HG03103 (cell line): ENCODE results near the gene STXBP6.
"Not testable (repeated sequence)": the region's sequence is repeated elsewhere in the genome, so short reads cannot be mapped to it uniquely, and the experiment has no call there.

Experiments used
- ATAC-seq: cut with Tn5 transposase; IDR thresholded peaks from one replicate; pipeline ENCODE4 v1.9.1; 2021; ENCODE audit warnings: low read depth; ENCODE audit not compliant: unreplicated experiment

Gene STXBP6

GRCh38 chr14:24814944-24815343 is 235.0 kb downstream of the STXBP6 start:
- no peak for ATAC-seq

- ATAC-seq: no peak
Measured at GRCh38 chr14:24814346-24814745, 235.6 kb downstream of the STXBP6 start.

- ATAC-seq: no peak
Measured at GRCh38 chr14:24813819-24814259, 236.1 kb downstream of the STXBP6 start.

GRCh38 chr14:24813089-24813815 is 236.7 kb downstream of the STXBP6 start:
- ATAC-seq: no peak

GRCh38 chr14:24809135-24809534 is 240.8 kb downstream of the STXBP6 start:
- ATAC-seq: no peak

- no peak for ATAC-seq
Measured at GRCh38 chr14:24808412-24808811, 241.5 kb downstream of the STXBP6 start.

GRCh38 chr14:24806061-24806678 is 243.8 kb downstream of the STXBP6 start:
- no peak for ATAC-seq

GRCh38 chr14:24804552-24805212 is 245.3 kb downstream of the STXBP6 start:
- ATAC-seq: no peak

- no peak for ATAC-seq
Measured at GRCh38 chr14:24803933-24804494, 245.9 kb downstream of the STXBP6 start.

GRCh38 chr14:24803426-24803825 is 246.5 kb downstream of the STXBP6 start:
- ATAC-seq: not testable (repeated sequence)

GRCh38 chr14:24802236-24802635 is 247.7 kb downstream of the STXBP6 start:
- no peak for ATAC-seq

- no peak for ATAC-seq
Measured at GRCh38 chr14:24801024-24801423, 248.9 kb downstream of the STXBP6 start.

GRCh38 chr14:24798911-24799462 is 251.0 kb downstream of the STXBP6 start:
- ATAC-seq: no peak

GRCh38 chr14:24795406-24795805 is 254.5 kb downstream of the STXBP6 start:
- no peak for ATAC-seq

- ATAC-seq: no peak
Measured at GRCh38 chr14:24794644-24795305, 255.2 kb downstream of the STXBP6 start.

- ATAC-seq: no peak
Measured at GRCh38 chr14:24790196-24790595, 259.8 kb downstream of the STXBP6 start.

- ATAC-seq: no peak
Measured at GRCh38 chr14:24789378-24789884, 260.5 kb downstream of the STXBP6 start.

- ATAC-seq: no peak
Measured at GRCh38 chr14:24785698-24786097, 264.2 kb downstream of the STXBP6 start.

- ATAC-seq: no peak
Measured at GRCh38 chr14:24784981-24785380, 265.0 kb downstream of the STXBP6 start.

- ATAC-seq: no peak
Measured at GRCh38 chr14:24783791-24784190, 266.2 kb downstream of the STXBP6 start.
